Activated CD8-positive, alpha-beta memory T cell treated with anti-CD3 and anti-CD28 coated beads, Interleukin-2, amount 50 U/mL, for 48 hours (primary cell): ENCODE results near the gene GPC1.

Source experiments
- DNase-seq: peaks from one replicate; pipeline ENCODE4 v3.0.0-alpha.2; 2020

The GPC1 gene

GRCh38 chr2:240444464-240444863 is 9.0 kb downstream of the GPC1 start:
- DNase-seq, result no peak

GRCh38 chr2:240445961-240446663 is 10.6 kb downstream of the GPC1 start:
- DNase-seq, result no peak

GRCh38 chr2:240446664-240447175 is 11.3 kb downstream of the GPC1 start:
- no peak for DNase-seq

GRCh38 chr2:240447331-240447730 is 11.9 kb downstream of the GPC1 start:
- DNase-seq, result no peak

- DNase-seq, result no peak
These were observed 12.5 kb downstream of the GPC1 start for GRCh38 chr2:240447934-240448333.

- no peak for DNase-seq
These were observed 13.2 kb downstream of the GPC1 start for GRCh38 chr2:240448387-240449274.

GRCh38 chr2:240449764-240450531 is 14.5 kb downstream of the GPC1 start:
- no peak for DNase-seq

GRCh38 chr2:240450532-240451107 is 15.2 kb downstream of the GPC1 start:
- DNase-seq, result no peak

GRCh38 chr2:240451108-240451611 is 15.7 kb downstream of the GPC1 start:
- no peak for DNase-seq

GRCh38 chr2:240451791-240452461 is 16.5 kb downstream of the GPC1 start:
- DNase-seq, result no peak

- DNase-seq, result no peak
These were observed 17.2 kb downstream of the GPC1 start for GRCh38 chr2:240452462-240453256.

GRCh38 chr2:240453461-240454105 is 18.1 kb downstream of the GPC1 start:
- DNase-seq, result no peak

GRCh38 chr2:240454106-240454901 is 18.8 kb downstream of the GPC1 start:
- no peak for DNase-seq

- DNase-seq, result no peak
These were observed 19.8 kb downstream of the GPC1 start for GRCh38 chr2:240455272-240455646.

- DNase-seq, result no peak
These were observed 20.4 kb downstream of the GPC1 start for GRCh38 chr2:240455647-240456446.

- no peak for DNase-seq
These were observed 21.2 kb downstream of the GPC1 start for GRCh38 chr2:240456447-240457222.

- DNase-seq, result no peak
These were observed 22.0 kb downstream of the GPC1 start for GRCh38 chr2:240457223-240458043.
